GM18499 (cell line): ENCODE results near the gene PLXDC2.
"Not testable (repeated sequence)": the region's sequence is repeated elsewhere in the genome, so short reads cannot be mapped to it uniquely, and the experiment has no call there.

Source experiments
- ATAC-seq: cut with Tn5 transposase; IDR thresholded peaks from one replicate; pipeline ENCODE4 v1.9.1; 2021; ENCODE audit warnings: moderate number of reproducible peaks; ENCODE audit not compliant: insufficient read depth, unreplicated experiment

The PLXDC2 gene

DNA sequence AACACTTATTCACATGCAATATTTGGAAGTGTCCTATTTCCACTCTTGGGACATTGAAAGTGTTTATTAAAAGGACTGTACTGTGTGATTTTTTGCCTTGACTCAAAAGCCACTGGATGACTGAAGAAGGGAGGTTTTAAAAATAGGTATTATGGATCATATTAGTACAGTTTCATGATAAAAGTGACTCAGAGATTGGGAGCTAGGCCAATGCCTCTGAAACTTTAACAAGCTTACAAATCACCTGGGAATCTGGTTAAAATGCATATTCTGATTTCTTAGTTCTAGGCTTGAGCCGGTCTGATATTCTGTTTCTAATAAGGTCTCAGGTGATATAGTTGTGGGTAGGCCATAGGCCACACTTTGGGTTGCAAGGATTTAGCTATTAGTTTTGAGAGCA is 191.2 kb downstream of the PLXDC2 start:
- ATAC-seq: no peak

DNA sequence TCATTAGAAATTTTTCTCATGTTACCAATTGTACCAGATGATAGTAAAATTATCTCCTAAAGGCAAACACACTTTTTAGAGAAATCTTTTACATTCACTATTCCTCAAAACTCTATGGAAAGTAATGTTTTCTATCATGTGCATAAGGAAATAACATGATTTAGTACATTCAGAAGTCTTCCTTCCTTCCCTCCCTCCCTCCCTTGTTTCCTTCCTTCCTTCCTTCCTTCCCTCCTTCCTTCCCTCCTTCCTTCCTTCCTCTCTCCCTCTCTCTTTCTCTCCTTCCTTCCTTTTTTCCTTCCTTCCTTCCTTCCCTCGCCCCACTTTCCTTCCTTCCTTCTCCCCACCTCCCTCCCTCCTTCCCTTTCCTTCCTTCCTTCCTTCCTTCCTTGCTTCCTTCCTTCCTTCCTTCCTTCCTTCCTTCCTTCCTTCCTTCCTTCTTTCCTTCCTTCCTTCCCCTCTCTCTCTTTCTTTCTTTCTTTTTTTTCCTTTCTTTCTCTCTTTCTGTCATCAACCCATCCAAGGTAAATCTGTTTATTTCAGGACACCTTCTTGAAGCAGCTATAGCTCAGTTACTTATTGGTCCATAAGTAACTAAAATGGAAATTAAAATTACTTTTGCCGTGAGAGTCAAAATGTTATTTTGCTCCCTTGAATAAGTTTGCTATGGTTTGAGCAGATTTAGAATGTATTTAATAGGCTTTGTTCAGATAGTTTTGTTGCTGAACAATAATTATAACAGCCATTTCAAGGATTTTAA is 197.9 kb downstream of the PLXDC2 start:
- no peak for ATAC-seq

DNA sequence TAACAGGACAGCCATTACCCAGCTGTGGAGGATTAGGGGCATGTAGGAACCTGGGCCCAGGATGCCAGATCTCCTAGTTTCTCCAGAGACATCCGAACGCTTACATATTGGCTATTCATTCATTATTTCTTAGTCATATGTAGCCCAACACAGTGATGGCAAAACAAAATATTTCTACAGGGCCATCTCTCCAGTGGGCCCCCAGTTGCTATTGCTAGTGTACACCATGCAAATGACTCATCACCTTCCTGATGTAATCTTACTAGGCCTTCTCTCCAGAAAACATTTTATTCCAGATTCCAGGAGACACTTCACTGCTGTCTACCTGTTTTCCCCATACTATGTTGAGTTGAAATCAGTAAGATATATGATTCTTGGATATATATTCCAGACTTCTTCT is 201.7 kb downstream of the PLXDC2 start:
- no peak for ATAC-seq

DNA sequence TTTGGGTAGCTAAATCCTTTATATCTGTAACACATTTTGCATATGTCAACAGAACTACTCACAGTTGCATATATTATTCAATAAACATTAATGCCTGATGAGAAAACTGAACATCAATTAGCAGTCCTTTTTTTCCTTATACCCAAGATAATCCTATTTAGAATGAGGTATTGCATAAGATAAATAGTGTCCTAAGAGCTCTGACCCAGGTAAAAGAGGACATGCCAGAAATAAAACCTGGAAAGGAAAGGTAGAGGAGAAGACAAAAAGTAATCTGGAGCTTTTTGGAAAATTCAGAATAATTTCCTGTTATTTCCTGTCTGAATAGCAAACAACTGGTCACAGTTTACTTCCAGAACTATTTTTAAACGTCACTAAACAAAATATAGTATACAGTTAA is 204.4 kb downstream of the PLXDC2 start:
- ATAC-seq: no peak

DNA sequence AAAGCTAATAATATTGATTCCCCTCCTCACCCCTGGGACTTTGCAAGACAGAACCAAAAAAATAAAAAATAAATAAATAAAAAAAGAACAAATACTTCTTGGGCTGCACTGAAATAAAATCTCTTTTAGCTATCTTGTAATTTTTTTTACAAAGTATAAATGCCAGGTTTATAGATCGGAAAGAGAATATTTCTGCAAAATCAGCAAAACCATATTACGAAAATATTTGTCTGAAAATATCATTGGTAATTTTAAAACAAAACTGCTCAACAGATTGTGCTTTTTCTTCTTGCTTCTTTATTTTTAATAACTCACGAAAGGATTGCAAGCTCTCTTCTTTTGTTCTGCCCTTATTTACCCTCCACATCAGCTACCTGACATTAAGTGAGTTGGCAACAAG is 213.3 kb downstream of the PLXDC2 start:
- no peak for ATAC-seq

DNA sequence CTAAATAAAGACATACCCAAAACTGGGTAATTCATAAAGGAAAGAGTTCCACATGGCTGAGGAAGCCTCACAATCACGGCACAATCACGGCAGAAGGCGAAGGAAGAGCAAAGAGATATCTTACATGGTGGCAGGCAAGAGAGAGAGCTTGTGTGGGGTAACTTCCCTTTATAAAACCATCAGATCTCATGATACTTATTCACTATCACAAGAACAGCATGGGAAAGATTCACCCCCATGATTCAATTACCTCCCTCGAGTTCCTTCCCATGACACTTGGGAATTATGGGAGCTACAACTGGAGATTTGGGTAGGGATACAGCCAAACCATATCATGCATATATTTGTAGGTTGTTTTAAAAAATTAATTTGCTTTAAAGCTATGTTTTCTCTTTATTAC is 217.2 kb downstream of the PLXDC2 start:
- no peak for ATAC-seq

DNA sequence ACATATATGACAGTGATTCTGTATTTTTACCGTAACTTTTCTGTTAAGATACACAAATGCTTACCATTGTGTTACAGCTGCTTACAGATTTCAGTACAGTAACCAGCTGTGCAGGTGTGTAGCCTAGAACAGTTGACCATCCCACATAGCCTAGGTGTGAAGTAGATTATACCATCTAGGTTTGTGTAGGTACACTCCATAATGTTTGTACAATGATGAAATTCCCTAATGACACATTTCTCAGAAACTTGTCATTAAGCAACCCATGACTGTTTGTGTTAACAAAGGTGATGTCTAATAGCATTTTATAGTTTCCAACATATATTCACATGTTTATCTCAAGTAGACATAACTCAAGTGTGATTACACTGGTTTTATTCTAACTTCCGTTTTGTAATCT is 218.5 kb downstream of the PLXDC2 start:
- ATAC-seq: no peak

DNA sequence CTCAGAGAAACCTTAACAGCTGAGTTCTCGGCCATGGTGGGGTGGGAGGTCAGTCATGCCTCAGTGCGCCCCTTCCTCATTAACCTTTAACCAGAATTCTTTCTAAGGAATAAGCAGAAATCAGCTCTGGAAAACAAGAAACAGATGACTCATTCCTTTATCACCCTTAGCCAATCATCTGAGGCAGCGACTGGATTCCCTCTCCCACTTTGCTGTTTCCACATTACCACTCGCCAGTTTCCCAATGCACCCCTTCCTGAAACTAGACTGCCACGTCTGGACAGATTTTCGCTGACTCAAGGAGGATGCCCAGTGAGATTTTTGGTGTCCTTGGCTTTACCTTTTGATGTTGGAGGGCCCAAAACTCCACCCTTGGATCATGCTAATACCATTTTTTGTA is 223.8 kb downstream of the PLXDC2 start:
- no peak for ATAC-seq

DNA sequence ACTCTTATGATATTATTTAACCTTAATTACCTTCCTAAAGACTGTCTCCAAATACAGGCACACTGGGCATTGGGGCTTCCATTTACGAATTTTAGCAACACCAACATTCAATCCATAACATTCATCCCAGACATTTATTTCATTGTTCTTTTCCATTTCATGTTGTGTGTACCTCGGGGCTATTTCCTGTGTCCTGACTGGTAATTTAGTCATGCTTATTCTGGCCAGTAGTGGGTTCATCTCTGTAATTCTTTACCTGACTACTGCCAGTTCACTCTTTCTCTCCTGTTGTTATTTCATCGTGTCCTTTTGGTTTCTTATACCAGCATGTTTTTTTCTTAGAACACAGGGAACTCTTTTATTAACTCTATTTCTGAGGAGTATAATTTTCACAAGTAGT is 225.7 kb downstream of the PLXDC2 start:
- no peak for ATAC-seq

DNA sequence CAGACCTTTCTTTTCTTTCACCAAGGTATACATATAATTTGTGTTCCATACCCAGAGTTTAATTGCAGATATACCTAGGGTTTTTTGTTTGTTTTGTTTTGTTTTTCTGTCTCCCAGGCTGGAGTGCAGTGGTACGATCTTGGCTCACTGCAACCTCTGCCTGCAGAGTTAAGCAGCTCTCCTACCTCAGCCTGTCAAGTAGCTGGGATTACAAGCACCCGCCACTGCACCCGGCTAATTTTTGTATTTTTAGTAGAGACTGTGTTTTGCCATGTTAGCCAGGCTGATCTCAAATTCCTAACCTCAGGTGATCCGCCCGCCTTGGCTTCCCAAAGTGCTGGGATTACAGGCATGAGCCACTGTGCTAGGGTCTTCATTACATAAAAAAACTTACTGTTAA is 228.9 kb downstream of the PLXDC2 start:
- not testable (repeated sequence) for ATAC-seq

DNA sequence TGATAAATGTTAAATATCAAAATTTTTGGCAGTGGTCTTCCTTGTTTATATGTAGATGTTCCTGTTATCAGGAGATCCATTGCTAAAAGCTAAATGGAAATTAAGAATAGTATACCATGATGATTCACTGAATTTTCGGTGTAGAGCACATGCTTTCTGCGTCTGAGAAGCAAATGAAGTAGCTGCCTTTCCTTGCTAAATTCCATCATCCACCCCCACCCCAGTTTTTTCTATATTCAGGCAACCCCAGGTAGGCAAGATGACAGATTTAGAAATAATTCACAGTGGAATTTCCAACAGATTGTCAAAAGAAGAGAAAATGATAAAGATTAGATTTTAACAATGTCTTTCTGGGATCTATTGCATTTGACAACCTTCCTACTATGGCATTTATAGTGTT is 231.9 kb downstream of the PLXDC2 start:
- ATAC-seq: no peak

DNA sequence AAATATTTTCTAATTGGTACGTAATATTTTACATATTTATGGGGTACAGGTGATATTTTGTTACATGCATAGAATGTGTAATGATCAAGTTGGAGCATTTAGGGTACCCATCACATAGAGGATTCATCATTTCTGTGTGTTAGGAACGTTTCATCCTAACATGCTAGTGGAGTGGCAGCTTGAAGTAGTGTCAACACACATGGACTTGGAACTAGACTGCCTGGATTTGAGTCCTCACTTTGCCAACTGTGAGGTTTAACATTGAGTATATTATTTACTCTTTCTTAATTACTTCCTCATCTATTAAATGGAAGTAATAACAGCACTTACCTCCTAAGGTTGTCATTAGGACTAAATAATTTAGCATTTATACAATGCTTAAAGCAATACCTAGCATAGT is 241.9 kb downstream of the PLXDC2 start:
- no peak for ATAC-seq

DNA sequence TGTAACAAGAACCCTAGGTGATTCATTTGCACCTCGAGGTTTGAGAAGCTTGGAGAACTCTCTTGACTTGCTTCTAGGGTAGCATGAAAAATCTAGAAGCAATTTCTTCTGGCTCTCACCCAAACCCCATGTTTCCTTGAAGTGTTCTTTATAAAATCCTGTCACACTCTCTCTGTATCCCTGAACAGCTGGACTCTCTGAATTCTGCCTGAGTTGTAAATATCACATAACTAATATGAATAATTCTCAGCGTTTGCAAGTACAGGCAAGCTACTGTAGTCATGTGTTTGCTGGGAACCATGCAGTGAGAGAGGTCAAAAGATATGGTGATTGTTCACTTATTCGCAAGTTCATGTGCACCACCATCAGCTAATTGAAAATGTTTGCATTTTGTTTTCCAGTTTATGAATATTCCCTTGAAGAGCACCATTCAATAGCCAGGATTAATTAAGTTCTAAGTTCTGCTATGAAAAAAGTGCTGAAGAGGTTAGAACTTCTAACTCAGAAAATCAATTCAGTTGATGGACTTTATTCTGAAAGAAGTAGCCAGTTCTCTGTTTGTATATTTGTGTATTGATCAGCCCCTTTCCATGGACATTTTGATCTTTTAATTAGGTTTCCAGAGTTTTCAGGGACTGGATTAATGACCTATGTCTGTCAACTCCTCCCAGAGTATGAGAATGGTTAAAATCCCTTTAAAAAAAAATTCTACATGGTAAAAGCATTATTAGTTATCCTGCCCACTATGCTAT is 243.0 kb downstream of the PLXDC2 start:
- ATAC-seq: no peak

DNA sequence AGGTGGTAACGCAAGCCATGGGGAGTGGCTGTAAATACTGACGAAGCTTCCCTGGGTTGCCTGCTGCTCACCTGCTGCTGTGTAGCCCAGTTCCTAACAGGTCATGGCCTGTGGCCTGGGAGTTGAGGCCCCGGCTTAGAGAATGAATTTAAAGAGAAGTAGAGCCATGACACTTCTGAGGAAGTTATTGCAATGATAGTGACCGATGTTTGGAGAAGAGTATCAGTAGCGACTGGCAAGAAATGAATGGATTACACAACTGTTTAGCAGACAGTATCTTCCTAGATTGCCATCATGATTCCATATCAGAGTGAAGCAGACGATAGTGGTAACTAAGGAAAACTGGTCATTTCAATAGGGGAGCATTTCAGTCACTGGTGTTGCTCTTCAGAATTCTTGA is 249.6 kb downstream of the PLXDC2 start:
- ATAC-seq: no peak

DNA sequence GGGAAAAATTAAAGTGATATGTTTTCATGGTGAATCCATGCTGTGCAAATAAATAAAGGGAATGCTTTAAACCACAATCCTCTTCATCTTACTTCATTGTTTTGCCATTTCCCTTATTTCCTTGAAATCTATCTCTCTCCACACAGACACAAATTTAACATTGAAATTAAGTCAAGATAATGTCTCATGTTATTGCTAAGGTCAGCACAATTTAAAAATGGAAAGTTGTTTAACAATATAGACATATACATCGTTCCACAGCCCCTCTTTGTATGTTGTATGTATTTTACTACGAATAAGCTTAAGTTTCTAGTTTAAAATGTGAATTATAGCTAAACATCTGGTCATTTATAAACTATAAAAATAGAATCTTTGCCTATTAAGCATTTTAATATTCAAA is 256.9 kb downstream of the PLXDC2 start:
- no peak for ATAC-seq

DNA sequence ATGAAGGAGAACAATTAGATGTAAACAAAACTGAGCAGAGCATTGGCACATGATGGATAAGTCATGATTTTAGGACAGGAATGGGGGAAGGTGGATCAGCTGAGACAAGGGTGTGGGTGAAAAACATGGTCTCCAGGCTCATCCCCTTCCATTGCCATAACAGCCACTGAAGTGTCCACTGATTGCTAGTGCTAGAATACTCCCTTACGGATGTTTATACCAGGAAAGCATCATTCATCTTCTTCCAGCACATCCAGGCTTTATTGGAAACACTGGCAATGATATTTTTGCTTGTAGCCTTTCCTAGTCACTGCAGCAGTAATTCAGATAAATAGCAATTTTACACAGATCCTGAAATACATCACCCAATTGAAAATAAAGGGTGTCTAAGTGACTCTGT is 259.5 kb downstream of the PLXDC2 start:
- ATAC-seq: no peak

DNA sequence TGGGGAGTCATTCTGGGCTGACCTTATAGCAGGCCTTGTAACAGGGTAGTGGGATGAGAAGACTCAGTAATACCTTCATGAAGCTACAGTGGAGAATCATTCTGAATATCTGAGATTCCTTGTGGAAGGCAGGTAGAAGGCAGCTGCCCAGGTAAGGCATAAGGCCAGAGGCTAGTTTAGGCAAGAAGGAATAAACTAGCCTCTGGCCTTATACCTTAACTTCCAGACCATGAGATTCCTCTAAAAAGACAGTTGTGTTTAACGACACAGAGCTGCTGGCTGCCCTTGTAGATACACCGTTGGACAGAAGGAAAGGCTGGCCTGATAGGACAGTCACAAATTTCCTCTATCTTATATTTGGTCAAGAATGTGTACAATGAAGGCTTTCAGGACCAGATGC is 268.2 kb downstream of the PLXDC2 start:
- no peak for ATAC-seq

DNA sequence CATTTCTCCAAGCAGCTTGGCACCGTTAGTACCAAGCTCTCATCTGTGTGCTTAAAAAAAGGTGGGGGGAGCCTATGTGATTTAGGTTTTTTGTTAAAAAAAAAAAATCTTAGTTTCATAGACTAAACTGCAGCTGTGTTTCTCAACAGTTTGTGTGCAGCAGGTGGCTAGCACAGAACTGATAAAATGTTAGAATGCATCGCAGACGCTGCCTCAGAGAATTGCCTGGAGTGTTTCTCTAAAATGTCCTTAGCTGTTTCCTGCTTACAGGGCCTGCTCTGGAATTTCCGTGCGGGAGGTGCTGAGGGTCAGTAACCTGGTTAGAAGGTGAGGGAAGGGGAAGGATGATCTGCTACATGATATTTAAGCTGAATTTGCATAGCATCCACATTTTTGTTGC is 268.9 kb downstream of the PLXDC2 start:
- no peak for ATAC-seq

DNA sequence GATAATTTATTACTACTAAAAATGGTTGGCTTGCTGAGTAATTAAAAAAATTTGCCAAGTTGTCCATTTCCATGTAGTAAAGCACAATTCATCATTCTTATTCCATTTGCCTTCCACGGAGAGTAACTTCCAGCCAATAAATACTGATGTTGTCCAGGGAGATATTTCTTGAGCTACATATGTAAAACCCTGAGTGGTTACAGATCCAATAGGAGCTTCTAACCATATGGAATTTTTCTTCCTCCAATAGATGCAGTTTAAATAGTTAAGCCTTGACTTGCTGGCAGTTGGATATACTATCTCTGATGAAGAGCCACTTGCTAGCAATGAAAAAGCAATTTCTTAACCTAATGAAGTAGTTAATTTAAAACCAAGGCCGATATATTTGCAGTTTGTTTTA is 271.1 kb downstream of the PLXDC2 start:
- ATAC-seq: no peak

DNA sequence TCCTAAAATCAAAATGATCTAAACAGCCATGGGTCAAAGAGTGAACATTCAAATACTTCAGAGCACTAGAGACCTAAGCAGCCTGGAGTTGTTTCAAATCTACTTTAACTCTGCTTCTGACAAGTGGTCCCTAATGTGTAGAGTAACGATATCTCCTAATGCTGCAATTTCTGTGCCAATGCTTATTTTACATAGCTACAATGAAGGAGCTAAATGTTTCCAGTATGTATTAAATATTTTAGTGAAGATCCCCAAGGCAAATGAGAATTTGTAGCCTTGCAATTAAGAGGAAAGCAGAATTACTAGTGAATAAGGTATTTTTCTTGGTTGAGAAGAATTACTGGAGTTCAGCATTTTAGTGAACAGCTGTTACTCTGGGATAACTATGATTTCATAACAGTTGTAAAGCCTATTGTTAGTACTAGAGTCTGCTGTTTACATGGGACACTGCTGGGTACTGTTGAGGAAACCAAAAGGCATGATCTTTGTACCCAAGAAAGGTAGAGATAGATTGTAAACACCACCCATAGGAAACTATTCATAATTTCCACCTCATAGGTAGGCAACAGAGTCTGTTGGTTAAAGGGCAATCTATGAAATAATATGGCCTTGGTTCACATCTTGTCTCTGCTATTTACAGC is 271.9 kb downstream of the PLXDC2 start:
- no peak for ATAC-seq

DNA sequence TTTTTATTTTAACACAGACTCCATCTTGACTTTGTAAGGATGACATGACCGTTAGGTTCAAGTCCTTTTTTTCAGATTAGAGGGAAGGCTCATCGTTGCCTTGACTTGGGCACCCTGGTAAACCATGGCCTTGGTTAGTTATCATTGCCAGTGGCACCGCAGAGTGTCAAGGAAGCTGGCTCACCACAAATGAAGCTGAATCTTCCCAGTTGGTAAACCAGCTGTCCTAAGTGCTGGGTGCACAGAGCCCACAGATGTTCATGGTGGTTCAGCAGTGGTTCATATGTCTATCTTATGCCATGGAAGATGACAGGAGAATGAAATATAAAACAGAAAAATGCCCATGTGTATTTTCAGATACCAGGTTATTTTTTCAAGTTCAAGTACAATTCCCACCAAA is 273.6 kb downstream of the PLXDC2 start:
- no peak for ATAC-seq

DNA sequence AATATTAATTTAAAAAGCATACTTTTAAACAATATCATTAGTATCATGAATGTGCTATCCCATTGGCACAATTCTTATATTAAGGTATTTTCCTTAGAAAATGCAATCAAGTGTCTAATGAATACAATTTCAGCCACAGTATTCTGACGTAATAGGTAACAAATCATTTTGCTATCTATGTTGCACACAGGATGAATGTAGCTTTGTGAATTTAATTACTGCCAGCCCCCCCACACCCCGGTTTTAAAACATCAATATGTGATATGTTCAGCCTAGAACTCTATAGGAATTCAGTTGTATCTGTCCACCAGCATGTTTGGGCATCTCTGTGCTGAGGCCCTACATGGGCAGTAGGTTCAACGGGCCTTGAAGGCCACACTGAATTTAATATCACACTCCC is 274.6 kb downstream of the PLXDC2 start:
- no peak for ATAC-seq
